ENCODE measurements around the gene FLG2. TPM values are rescaled to one million over a fixed set of nuclear protein-coding genes. Genes with fewer than 3 reads are reported as not detected.
"Not testable (repeated sequence)": the region's sequence is repeated elsewhere in the genome, so short reads cannot be mapped to it uniquely, and the experiment has no call there.

The FLG2 gene
- total RNA-seq, 1 donor from 2014 or later: not detected

GRCh38 chr1:152304773-152305172 lies 55.0 kb downstream of the FLG2 start:
- H3K36me3 Mint-ChIP-seq (ENCODE audit: low read depth); H3K9me3 Mint-ChIP-seq; intact Hi-C loops (cut with micrococcal nuclease); H3K4me3 Mint-ChIP-seq; H3K27me3 Mint-ChIP-seq; H3K27ac Mint-ChIP-seq; H3K4me1 Mint-ChIP-seq; DNase-seq: not testable (repeated sequence)

GRCh38 chr1:152303139-152303872 lies 56.5 kb downstream of the FLG2 start:
- H3K27ac Mint-ChIP-seq, H3K4me1 Mint-ChIP-seq: not testable (repeated sequence)

More at GRCh38 chr1:152303139-152303872, 56.5 kb downstream of the FLG2 start:
- H3K4me3 Mint-ChIP-seq; DNase-seq; intact Hi-C loops (cut with micrococcal nuclease); H3K27me3 Mint-ChIP-seq; H3K36me3 Mint-ChIP-seq (ENCODE audit: low read depth); H3K9me3 Mint-ChIP-seq: not testable (repeated sequence)

Other genes with a start within 250 kb of the FLG2 start
- not detected in 2 replicates for gene TCHH, start 244.6 kb downstream of the FLG2 start, total RNA-seq
- gene RPTN, start 200.8 kb downstream of the FLG2 start, total RNA-seq: not detected in 2 replicates
- not detected in 2 replicates for gene HRNR, start 135.8 kb downstream of the FLG2 start, total RNA-seq
- gene FLG, start 34.8 kb downstream of the FLG2 start, total RNA-seq: not detected in 2 replicates
- not detected in 2 replicates for gene CRNN, start 54.3 kb upstream of the FLG2 start, total RNA-seq
- not detected in 2 replicates for gene LCE5A, start 150.8 kb upstream of the FLG2 start, total RNA-seq
- not detected in 2 replicates for gene CRCT1, start 154.5 kb upstream of the FLG2 start, total RNA-seq
- not detected in 2 replicates for gene LCE3E, start 206.8 kb upstream of the FLG2 start, total RNA-seq
- not detected in 2 replicates for gene LCE3D, start 220.5 kb upstream of the FLG2 start, total RNA-seq
- gene LCE3C, start 240.2 kb upstream of the FLG2 start, total RNA-seq: not detected in 2 replicates

Measured in activated CD4-positive, alpha-beta T cell treated with anti-CD3 and anti-CD28 coated beads, Interleukin-2, amount 10 ng/mL, durations not matched to agents 24 days and 14 days (primary cell).